Measurements from ENCODE around the gene NLN.

GRCh38 chr5:65821966-65822365 is 100.0 kb downstream of the NLN start:
- no peak for TF ChIP-seq CTCF (IDR thresholded peaks at IDR 0.05 in 4 of 5, conservative IDR thresholded peaks at IDR 0.05 in 1 of 5)
- no peak for TF ChIP-seq POLR2A (IDR thresholded peaks at IDR 0.05)

Data from gastrocnemius medialis (tissue), 4 donors.